Osteocyte (in vitro differentiated cells): ENCODE measurements around the gene VANGL1. TPM values are rescaled to one million over a fixed set of nuclear protein-coding genes. Genes with fewer than 3 reads are reported as not detected.

ENCODE experiments used
- DNase-seq: peaks from one replicate; pipeline ENCODE4 v3.0.0; 2021; ENCODE audit warnings: mixed read lengths; ENCODE audit not compliant: unreplicated experiment; ENCODE audit errors: extremely low spot score
- H3K27ac Mint-ChIP-seq: one replicate; pipeline ENCODE4 v1.8.0; 2021; ENCODE audit warnings: mild to moderate bottlenecking, mixed read lengths; ENCODE audit not compliant: unreplicated experiment
- H3K27me3 Mint-ChIP-seq: one replicate; pipeline ENCODE4 v1.8.0; 2021; ENCODE audit warnings: mixed read lengths; ENCODE audit not compliant: unreplicated experiment
- H3K36me3 Mint-ChIP-seq: one replicate; pipeline ENCODE4 v1.8.0; 2021; ENCODE audit warnings: mixed read lengths; ENCODE audit not compliant: unreplicated experiment
- H3K4me1 Mint-ChIP-seq: one replicate; pipeline ENCODE4 v1.8.0; 2021; ENCODE audit warnings: mixed read lengths; ENCODE audit not compliant: unreplicated experiment
- H3K4me3 Mint-ChIP-seq: one replicate; pipeline ENCODE4 v1.8.0; 2021; ENCODE audit warnings: mild to moderate bottlenecking, moderate library complexity, mixed read lengths; ENCODE audit not compliant: unreplicated experiment
- H3K9me3 Mint-ChIP-seq: one replicate; pipeline ENCODE4 v1.8.0; 2021; ENCODE audit warnings: mixed read lengths; ENCODE audit not compliant: unreplicated experiment
- CTCF ChIP-seq: fragments of 200-600 bp; sonication (generic); IDR thresholded peaks from 2 replicates; pipeline ENCODE4 v1.5.0; 2021; ENCODE audit warnings: antibody characterized with exemption, mild to moderate bottlenecking, moderate library complexity
- total RNA-seq: library from RNA; stranded (reverse); gene quantifications from 2 replicates; pipeline ENCODE4 v1.2.1, GENCODE V29; 2021

VANGL1 gene
- total RNA-seq, 1 donor from 2014 or later = 16.2 TPM

- no peaks in the 10 kb centered on the region for H3K27me3 Mint-ChIP-seq
- peak overlapping the region; percentile 57 for H3K27ac Mint-ChIP-seq
- peaks cover 23% of the 10 kb centered on the region for H3K36me3 Mint-ChIP-seq
- TF ChIP-seq CTCF = no peak
- peaks cover 34% of the 10 kb centered on the region for H3K4me1 Mint-ChIP-seq
- H3K9me3 Mint-ChIP-seq = peaks cover 6% of the 10 kb centered on the region
- H3K4me3 Mint-ChIP-seq = no peak overlapping the region
- DNase-seq = no peak
Observed at GRCh38 chr1:115671176-115671934, 29.6 kb downstream of the VANGL1 start.

- Mint-ChIP-seq H3K4me3 (no peak overlapping the region), H3K9me3 (peaks cover 6% of the 10 kb centered on the region), H3K4me1 (peaks cover 38% of the 10 kb centered on the region), H3K27ac (no peak overlapping the region), H3K36me3 (peaks cover 23% of the 10 kb centered on the region), H3K27me3 (no peaks in the 10 kb centered on the region)
- no peak for TF ChIP-seq CTCF
- no peak for DNase-seq
Observed at GRCh38 chr1:115672224-115673009, 30.6 kb downstream of the VANGL1 start.

GRCh38 chr1:115676498-115677181 is 34.9 kb downstream of the VANGL1 start:
- Mint-ChIP-seq H3K27me3 (no peaks in the 10 kb centered on the region), H3K36me3 (peaks cover 16% of the 10 kb centered on the region), H3K4me3 (no peak overlapping the region), H3K4me1 (peaks cover 13% of the 10 kb centered on the region), H3K9me3 (no peaks in the 10 kb centered on the region), H3K27ac (no peak overlapping the region)
- no peak for TF ChIP-seq CTCF
- no peak for DNase-seq

GRCh38 chr1:115677182-115677555 is 35.4 kb downstream of the VANGL1 start:
- Mint-ChIP-seq H3K4me3 (no peak overlapping the region), H3K36me3 (peaks cover 16% of the 10 kb centered on the region), H3K27ac (no peak overlapping the region), H3K27me3 (no peaks in the 10 kb centered on the region), H3K9me3 (no peaks in the 10 kb centered on the region), H3K4me1 (peaks cover 11% of the 10 kb centered on the region)
- DNase-seq = no peak
- no peak for TF ChIP-seq CTCF

GRCh38 chr1:115677565-115677964 is 35.8 kb downstream of the VANGL1 start:
- Mint-ChIP-seq H3K4me3 (no peak overlapping the region), H3K4me1 (peaks cover 11% of the 10 kb centered on the region), H3K36me3 (peaks cover 15% of the 10 kb centered on the region), H3K27me3 (no peaks in the 10 kb centered on the region), H3K9me3 (no peaks in the 10 kb centered on the region), H3K27ac (no peak overlapping the region)
- no peak for TF ChIP-seq CTCF
- DNase-seq = no peak
